ENCODE results near the gene CST8.
"Not testable (repeated sequence)": the region's sequence is repeated elsewhere in the genome, so short reads cannot be mapped to it uniquely, and the experiment has no call there.

DNA sequence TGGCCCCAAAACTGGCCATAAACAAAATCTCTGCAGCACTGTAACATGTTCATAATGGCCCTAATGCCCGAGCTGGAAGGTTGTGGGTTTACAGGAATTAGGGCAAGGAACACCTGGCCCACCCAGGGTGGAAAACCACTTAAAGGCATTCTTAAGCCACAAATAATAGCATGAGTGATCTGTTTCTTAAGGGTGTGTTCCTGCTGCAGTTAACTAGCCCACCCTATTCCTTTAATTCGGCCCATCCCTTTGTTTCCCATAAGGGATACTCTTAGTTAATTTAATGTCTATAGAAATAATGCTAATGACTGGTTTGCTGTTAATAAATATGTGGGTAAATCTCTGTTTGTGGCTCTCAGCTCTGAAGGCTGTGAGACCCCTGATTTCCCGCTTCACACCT, 24.0 kb upstream of the CST8 start:
- TF ChIP-seq, protein P1, sequence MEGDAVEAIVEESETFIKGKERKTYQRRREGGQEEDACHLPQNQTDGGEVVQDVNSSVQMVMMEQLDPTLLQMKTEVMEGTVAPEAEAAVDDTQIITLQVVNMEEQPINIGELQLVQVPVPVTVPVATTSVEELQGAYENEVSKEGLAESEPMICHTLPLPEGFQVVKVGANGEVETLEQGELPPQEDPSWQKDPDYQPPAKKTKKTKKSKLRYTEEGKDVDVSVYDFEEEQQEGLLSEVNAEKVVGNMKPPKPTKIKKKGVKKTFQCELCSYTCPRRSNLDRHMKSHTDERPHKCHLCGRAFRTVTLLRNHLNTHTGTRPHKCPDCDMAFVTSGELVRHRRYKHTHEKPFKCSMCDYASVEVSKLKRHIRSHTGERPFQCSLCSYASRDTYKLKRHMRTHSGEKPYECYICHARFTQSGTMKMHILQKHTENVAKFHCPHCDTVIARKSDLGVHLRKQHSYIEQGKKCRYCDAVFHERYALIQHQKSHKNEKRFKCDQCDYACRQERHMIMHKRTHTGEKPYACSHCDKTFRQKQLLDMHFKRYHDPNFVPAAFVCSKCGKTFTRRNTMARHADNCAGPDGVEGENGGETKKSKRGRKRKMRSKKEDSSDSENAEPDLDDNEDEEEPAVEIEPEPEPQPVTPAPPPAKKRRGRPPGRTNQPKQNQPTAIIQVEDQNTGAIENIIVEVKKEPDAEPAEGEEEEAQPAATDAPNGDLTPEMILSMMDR (tag by site-specific recombination; IDR thresholded peaks at IDR 0.05) = not testable (repeated sequence)
- not testable (repeated sequence) for TF ChIP-seq ZNF138 (tag by site-specific recombination; IDR thresholded peaks at IDR 0.05; ENCODE audit: borderline replicate concordance); ZNF121 (tag by site-specific recombination; IDR thresholded peaks at IDR 0.05); ZNF114 (tag by site-specific recombination; IDR thresholded peaks at IDR 0.05); ZEB2 (tag by site-specific recombination; IDR thresholded peaks at IDR 0.05); EGR2 (tag by site-specific recombination; IDR thresholded peaks at IDR 0.05; ENCODE audit: low read depth); ZBTB1 (tag by site-specific recombination; IDR thresholded peaks at IDR 0.05); ZBTB21 (tag by site-specific recombination; IDR thresholded peaks at IDR 0.05); ZBTB8A (tag by site-specific recombination; IDR thresholded peaks at IDR 0.05); ZNF571 (tag by site-specific recombination; IDR thresholded peaks at IDR 0.05); KLF16 (tag by site-specific recombination; IDR thresholded peaks at IDR 0.05); ZNF548 (tag by site-specific recombination; IDR thresholded peaks at IDR 0.05); ZBTB20 (tag by site-specific recombination; IDR thresholded peaks at IDR 0.05)
- TF ChIP-seq, protein P2, sequence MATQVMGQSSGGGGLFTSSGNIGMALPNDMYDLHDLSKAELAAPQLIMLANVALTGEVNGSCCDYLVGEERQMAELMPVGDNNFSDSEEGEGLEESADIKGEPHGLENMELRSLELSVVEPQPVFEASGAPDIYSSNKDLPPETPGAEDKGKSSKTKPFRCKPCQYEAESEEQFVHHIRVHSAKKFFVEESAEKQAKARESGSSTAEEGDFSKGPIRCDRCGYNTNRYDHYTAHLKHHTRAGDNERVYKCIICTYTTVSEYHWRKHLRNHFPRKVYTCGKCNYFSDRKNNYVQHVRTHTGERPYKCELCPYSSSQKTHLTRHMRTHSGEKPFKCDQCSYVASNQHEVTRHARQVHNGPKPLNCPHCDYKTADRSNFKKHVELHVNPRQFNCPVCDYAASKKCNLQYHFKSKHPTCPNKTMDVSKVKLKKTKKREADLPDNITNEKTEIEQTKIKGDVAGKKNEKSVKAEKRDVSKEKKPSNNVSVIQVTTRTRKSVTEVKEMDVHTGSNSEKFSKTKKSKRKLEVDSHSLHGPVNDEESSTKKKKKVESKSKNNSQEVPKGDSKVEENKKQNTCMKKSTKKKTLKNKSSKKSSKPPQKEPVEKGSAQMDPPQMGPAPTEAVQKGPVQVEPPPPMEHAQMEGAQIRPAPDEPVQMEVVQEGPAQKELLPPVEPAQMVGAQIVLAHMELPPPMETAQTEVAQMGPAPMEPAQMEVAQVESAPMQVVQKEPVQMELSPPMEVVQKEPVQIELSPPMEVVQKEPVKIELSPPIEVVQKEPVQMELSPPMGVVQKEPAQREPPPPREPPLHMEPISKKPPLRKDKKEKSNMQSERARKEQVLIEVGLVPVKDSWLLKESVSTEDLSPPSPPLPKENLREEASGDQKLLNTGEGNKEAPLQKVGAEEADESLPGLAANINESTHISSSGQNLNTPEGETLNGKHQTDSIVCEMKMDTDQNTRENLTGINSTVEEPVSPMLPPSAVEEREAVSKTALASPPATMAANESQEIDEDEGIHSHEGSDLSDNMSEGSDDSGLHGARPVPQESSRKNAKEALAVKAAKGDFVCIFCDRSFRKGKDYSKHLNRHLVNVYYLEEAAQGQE (tag by site-specific recombination; IDR thresholded peaks at IDR 0.05) = not testable (repeated sequence)

Measured in HEK293 (cell line).